Measurements from ENCODE around the gene AGK. TPM values are rescaled to one million over a fixed set of nuclear protein-coding genes. Genes with fewer than 3 reads are reported as not detected.
A peak's percentile ranks its signal among the peaks of the same experiment; 100 is the strongest.

The AGK gene
- total and polyA plus RNA-seq, 2 of the 8 experiments (the other 6 are each of a cell fraction or from before 2014, with no cell fraction given): 25.8 to 34.0 TPM

- CTCF ChIA-PET (ENCODE audit: partially characterized antibody): interaction anchor here (0.7 to 2.5 kb wide), 5 partner anchors 13 to 497 kb away, joined by 3 to 7 read pairs (median 3); partner anchors contain the start of gene MRPS33
- H3K9ac ChIP-seq (replicated peaks in 1 of 4; ENCODE audit: extremely low read depth in 1 of 4, low read depth in 3 of 4, low read length in 3 of 4): peak overlapping the region in 3 of 4 experiments; percentile 16 to 41 (median 35); a peak in 4 of 7 replicates
These were observed 39.9 kb upstream of the AGK start for GRCh38 chr7:141511316-141511675.

More at GRCh38 chr7:141511316-141511675, 39.9 kb upstream of the AGK start:
- H2BK5ac ChIP-seq (ENCODE audit: low read depth, low read length): no peak overlapping the region; the same call in 1 of the 2 replicates
- H2BK20ac ChIP-seq (ENCODE audit: low read length): 0 out of 2 replicates have a peak overlapping the region, but pooled peaks have one; percentile 21
- no peak overlapping the region for H3K27ac ChIP-seq (ENCODE audit: low read depth, low read length)
- TF ChIP-seq POLR2A (IDR thresholded peaks at IDR 0.05; ENCODE audit: control extremely low read depth in 1 of 2, low read depth in 2 of 2, low read length in 2 of 2) (peak in 1 of 2 experiments; percentile 23; a peak in 1 of 3 replicates), BCL11A (IDR thresholded peaks at IDR 0.05; ENCODE audit: low read depth in 2 of 2, low read length in 2 of 2) (no peak), MAX (IDR thresholded peaks at IDR 0.05) (peak; percentile 67)
- 20% methylated on average over 7 of the region's 8 CpGs; no CpG with 5 or more reads in 1 of the 2 experiments for WGBS, 2 experiments (ENCODE audit: extremely low coverage in 1 of 2, insufficient coverage in 1 of 2, insufficient read length in 1 of 2, insufficient replicate concordance in 2 of 2, low coverage in 1 of 2, low lambda C conversion rate in 2 of 2, missing lambda C conversion rate in 1 of 2)
- peak overlapping the region; percentile 29 to 67 (median 44); a peak in 7 of 8 replicates for H3K4me3 ChIP-seq (ENCODE audit: extremely low read depth in 1 of 4, insufficient read depth in 2 of 4, low read depth in 3 of 4, low read length in 4 of 4)
- peak overlapping the region; percentile 84 for H3K56ac ChIP-seq (replicated peaks; ENCODE audit: insufficient read length, low read depth, low read length)
- H4K8ac ChIP-seq (ENCODE audit: extremely low read depth, insufficient read depth, low read length): peak overlapping the region; percentile 47
- peaks cover 4 to 11% of the 10 kb centered on the region in 2 experiments; a peak in 2 of 4 replicates for H3K9me3 ChIP-seq (ENCODE audit: insufficient read depth in 2 of 2, low read depth in 1 of 2, low read length in 1 of 2)
- H4K91ac ChIP-seq (replicated peaks; ENCODE audit: insufficient read length, low read length): peak overlapping the region; percentile 87
- peak overlapping the region; percentile 70 for H2AFZ ChIP-seq (ENCODE audit: low read length)
- POLR2A ChIA-PET (ENCODE audit: partially characterized antibody): interaction anchor here (0.7 to 1.1 kb wide), 4 partner anchors 8 to 24 kb away, joined by 3 to 5 read pairs (median 3); no protein-coding TSS in a partner anchor
- peak overlapping the region; percentile 85 for H3K18ac ChIP-seq (ENCODE audit: extremely low read depth, low read length)
- H3K4me2 ChIP-seq (ENCODE audit: insufficient read depth in 1 of 2, low read depth in 2 of 2, low read length in 2 of 2): peak overlapping the region; percentile 79 to 94
- no peaks in the 10 kb centered on the region; the same call in 1 of the 2 replicates for H3K79me1 ChIP-seq (ENCODE audit: low read depth, low read length)
- H4K5ac ChIP-seq (ENCODE audit: insufficient read length, low read depth, low read length): no peak overlapping the region
- H3K27me3 ChIP-seq (replicated peaks in 1 of 4; ENCODE audit: control insufficient read depth in 3 of 4, extremely low read depth in 1 of 4, insufficient read depth in 3 of 4, low read length in 3 of 4): peaks cover 0 to 14% (median 9%) of the 10 kb centered on the region in 4 experiments; a peak in 4 of 7 replicates
- H3K23ac ChIP-seq (ENCODE audit: insufficient read length): no peak overlapping the region
- H3K23me2 ChIP-seq (ENCODE audit: low read depth, low read length): peaks cover 7% of the 10 kb centered on the region
- peak overlapping the region; percentile 60; the same call in 1 of the 2 replicates for H2BK12ac ChIP-seq (ENCODE audit: low read depth, low read length)
- H3K4me1 ChIP-seq (replicated peaks in 1 of 4; ENCODE audit: control insufficient read depth in 3 of 4, insufficient read depth in 4 of 4, low read length in 3 of 4): peaks cover 3 to 14% (median 6%) of the 10 kb centered on the region in 4 experiments; a peak in 5 of 7 replicates
- no peak overlapping the region for H2BK15ac ChIP-seq (ENCODE audit: low read length)
- no peak for DNase-seq (ENCODE audit: low read depth in 1 of 2, low spot score in 2 of 2)
- no peaks in the 10 kb centered on the region for H4K20me1 ChIP-seq (replicated peaks in 1 of 2; ENCODE audit: control insufficient read depth in 1 of 2, insufficient read depth in 2 of 2, low read length in 2 of 2)
- FAIRE-seq: no peak
- no peak overlapping the region for H3K14ac ChIP-seq (ENCODE audit: insufficient read length)
- no peak overlapping the region for H2AK5ac ChIP-seq (ENCODE audit: low read depth, low read length)
- no peaks in the 10 kb centered on the region for H3K79me2 ChIP-seq (ENCODE audit: control insufficient read depth in 1 of 2, insufficient read depth in 2 of 2, low read length in 2 of 2)
- no peak overlapping the region for H3K4ac ChIP-seq (replicated peaks; ENCODE audit: insufficient read length, low read depth, low read length)
- H3K36me3 ChIP-seq (ENCODE audit: control insufficient read depth in 2 of 4, insufficient read depth in 4 of 4, low read length in 3 of 4): peaks cover 0 to 7% (median 0%) of the 10 kb centered on the region in 4 experiments; a peak in 1 of 8 replicates
- peak overlapping the region; percentile 7 for H2BK120ac ChIP-seq (replicated peaks; ENCODE audit: low read depth, low read length)
